Neural progenitor cell (in vitro differentiated cells): ENCODE results near the gene PTPRK.

Experiments
- EZH2 ChIP-seq: fragments of 200-600 bp; sonication (generic); IDR thresholded peaks from 2 replicates; pipeline ENCODE4 v1.6.1; 2017; ENCODE audit warnings: antibody characterized with exemption, mild to moderate bottlenecking, moderate library complexity
- TF ChIP-seq, protein P1 (sequence below): fragments of 200-600 bp; sonication (generic); IDR thresholded peaks from 2 replicates; pipeline ENCODE4 v1.5.1; 2017; ENCODE audit warnings: antibody characterized with exemption, mild to moderate bottlenecking

DNA sequence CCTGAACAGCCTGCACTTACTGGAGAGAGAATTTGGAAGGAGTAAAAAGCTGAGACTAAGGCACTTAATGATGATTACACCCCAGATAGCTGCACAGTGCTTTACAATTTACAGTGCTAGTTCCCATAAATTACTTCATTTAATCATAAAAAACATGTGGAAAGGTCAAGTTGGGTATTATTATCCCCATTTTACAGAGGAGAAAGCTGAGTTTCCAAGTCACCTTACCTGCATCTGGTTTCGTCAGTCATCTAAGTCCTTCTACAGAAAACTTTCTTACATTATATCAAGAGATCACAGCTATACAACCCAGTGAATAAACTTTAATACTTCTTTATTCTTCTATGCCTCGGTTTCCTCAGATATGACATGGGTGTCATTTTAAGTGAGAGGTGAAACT is 3.3 kb downstream of the PTPRK start:
- TF ChIP-seq, protein P1, sequence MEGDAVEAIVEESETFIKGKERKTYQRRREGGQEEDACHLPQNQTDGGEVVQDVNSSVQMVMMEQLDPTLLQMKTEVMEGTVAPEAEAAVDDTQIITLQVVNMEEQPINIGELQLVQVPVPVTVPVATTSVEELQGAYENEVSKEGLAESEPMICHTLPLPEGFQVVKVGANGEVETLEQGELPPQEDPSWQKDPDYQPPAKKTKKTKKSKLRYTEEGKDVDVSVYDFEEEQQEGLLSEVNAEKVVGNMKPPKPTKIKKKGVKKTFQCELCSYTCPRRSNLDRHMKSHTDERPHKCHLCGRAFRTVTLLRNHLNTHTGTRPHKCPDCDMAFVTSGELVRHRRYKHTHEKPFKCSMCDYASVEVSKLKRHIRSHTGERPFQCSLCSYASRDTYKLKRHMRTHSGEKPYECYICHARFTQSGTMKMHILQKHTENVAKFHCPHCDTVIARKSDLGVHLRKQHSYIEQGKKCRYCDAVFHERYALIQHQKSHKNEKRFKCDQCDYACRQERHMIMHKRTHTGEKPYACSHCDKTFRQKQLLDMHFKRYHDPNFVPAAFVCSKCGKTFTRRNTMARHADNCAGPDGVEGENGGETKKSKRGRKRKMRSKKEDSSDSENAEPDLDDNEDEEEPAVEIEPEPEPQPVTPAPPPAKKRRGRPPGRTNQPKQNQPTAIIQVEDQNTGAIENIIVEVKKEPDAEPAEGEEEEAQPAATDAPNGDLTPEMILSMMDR: no peak
- TF ChIP-seq EZH2: no peak
